MM.1S (cell line): ENCODE measurements around the gene PFKFB4.

Source experiments
- DNase-seq: peaks from one replicate; pipeline ENCODE4 v3.0.0-alpha.2; 2015
- H2AFZ ChIP-seq: fragments of 300-600 bp; sonication (generic); 2 replicates; pipeline ENCODE4 v1.6.0; 2016; ENCODE audit warnings: antibody characterized with exemption, low read length
- H3F3A ChIP-seq: fragments of 300-600 bp; sonication (generic); 2 replicates; pipeline ENCODE4 v1.6.1; 2016; ENCODE audit warnings: mild to moderate bottlenecking, antibody characterized with exemption, low read length, moderate library complexity, mixed read lengths; ENCODE audit not compliant: insufficient read depth
- H3K27ac ChIP-seq: fragments of 300-600 bp; sonication (generic); 2 replicates; pipeline ENCODE4 v1.5.1; 2016; ENCODE audit warnings: mild to moderate bottlenecking, low read length
- H3K27me3 ChIP-seq: fragments of 300-600 bp; sonication (generic); replicated peaks from 2 replicates; pipeline ENCODE4 v1.6.0; 2016; ENCODE audit warnings: low read length; ENCODE audit not compliant: insufficient read depth
- H3K36me3 ChIP-seq: fragments of 300-600 bp; sonication (generic); replicated peaks from 2 replicates; pipeline ENCODE4 v1.6.1; 2016; ENCODE audit warnings: mild to moderate bottlenecking, low read length, mixed read lengths; ENCODE audit not compliant: insufficient read depth
- H3K4me1 ChIP-seq: fragments of 300-600 bp; sonication (generic); 2 replicates; pipeline ENCODE4 v1.6.1; 2016; ENCODE audit warnings: low read length, mixed read lengths
- H3K4me2 ChIP-seq: fragments of 300-600 bp; sonication (generic); 2 replicates; pipeline ENCODE4 v1.6.0; 2016; ENCODE audit warnings: low read depth, low read length
- H3K4me3 ChIP-seq: fragments of 300-600 bp; sonication (generic); 2 replicates; pipeline ENCODE4 v1.5.1; 2016; ENCODE audit warnings: low read length, mixed read lengths
- H3K79me2 ChIP-seq: fragments of 300-600 bp; sonication (generic); 2 replicates; pipeline ENCODE4 v1.6.1; 2016; ENCODE audit warnings: mixed run types, low read length, mixed read lengths
- H3K9ac ChIP-seq: fragments of 300-600 bp; sonication (generic); 2 replicates; pipeline ENCODE4 v1.6.1; 2016; ENCODE audit warnings: low read length, mixed read lengths
- H3K9me2 ChIP-seq: fragments of 300-600 bp; sonication (generic); replicated peaks from 2 replicates; pipeline ENCODE4 v1.6.1; 2016; ENCODE audit warnings: mild to moderate bottlenecking, low read length, mixed read lengths; ENCODE audit not compliant: insufficient read depth
- H3K9me3 ChIP-seq: fragments of 300-600 bp; sonication (generic); replicated peaks from 2 replicates; pipeline ENCODE4 v1.6.1; 2016; ENCODE audit warnings: mild to moderate bottlenecking, low read length, mixed read lengths; ENCODE audit not compliant: insufficient read depth
- H4K20me1 ChIP-seq: fragments of 300-600 bp; sonication (generic); 2 replicates; pipeline ENCODE4 v1.6.1; 2016; ENCODE audit warnings: mild to moderate bottlenecking, low read length, moderate library complexity, mixed read lengths; ENCODE audit not compliant: insufficient read depth
- EZH2 ChIP-seq: fragments of 300-600 bp; sonication (generic); optimal IDR thresholded peaks from 2 replicates; pipeline ENCODE3; 2017; ENCODE audit warnings: low read depth, mild to moderate bottlenecking, antibody characterized with exemption, low read length, mixed read lengths
- EZH2phosphoT487 ChIP-seq: fragments of 300-600 bp; sonication (generic); IDR thresholded peaks from 2 replicates; pipeline ENCODE4 v1.6.1; 2018; ENCODE audit warnings: antibody characterized with exemption, low read length
- TF ChIP-seq, protein P1 (sequence below): fragments of 300-600 bp; sonication (generic); IDR thresholded peaks from 2 replicates; pipeline ENCODE4 v1.5.1; 2016; ENCODE audit warnings: antibody characterized with exemption, low read length, mixed read lengths

Gene PFKFB4

DNA sequence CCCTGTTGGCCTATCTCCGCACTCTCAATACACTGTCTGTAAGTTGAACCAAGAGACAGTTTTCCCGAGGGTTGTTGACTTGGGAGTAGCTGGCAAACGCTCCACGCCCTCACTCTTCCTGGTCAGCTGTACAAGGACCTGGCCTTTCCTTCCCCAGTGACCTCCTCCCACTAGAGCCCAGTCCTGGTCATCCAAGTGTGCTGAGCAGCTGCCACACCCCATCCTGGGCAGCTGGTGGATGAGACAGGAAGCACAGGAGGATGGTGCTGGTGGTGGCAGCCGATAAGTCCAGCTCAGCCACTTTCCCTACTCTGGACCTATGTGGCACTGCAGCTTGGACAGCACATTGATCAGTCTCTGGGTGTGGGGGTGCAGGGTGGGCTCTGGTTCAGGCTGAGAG lies 19.8 kb downstream of the PFKFB4 start:
- Histone ChIP-seq H4K20me1 (no peaks in the 10 kb centered on the region), H3K4me1 (no peaks in the 10 kb centered on the region), H3K27ac (no peak overlapping the region), H3K79me2 (no peaks in the 10 kb centered on the region), H3K9ac (no peak overlapping the region), H3K9me3 (no peaks in the 10 kb centered on the region), H2AFZ (no peak overlapping the region), H3K4me3 (no peak overlapping the region), H3F3A (no peaks in the 10 kb centered on the region), H3K36me3 (no peaks in the 10 kb centered on the region), H3K9me2 (no peaks in the 10 kb centered on the region), H3K4me2 (no peak overlapping the region), H3K27me3 (no peaks in the 10 kb centered on the region)
- DNase-seq = no peak
- TF ChIP-seq EZH2 (no peak), EZH2phosphoT487 (no peak)
- TF ChIP-seq, protein P1, sequence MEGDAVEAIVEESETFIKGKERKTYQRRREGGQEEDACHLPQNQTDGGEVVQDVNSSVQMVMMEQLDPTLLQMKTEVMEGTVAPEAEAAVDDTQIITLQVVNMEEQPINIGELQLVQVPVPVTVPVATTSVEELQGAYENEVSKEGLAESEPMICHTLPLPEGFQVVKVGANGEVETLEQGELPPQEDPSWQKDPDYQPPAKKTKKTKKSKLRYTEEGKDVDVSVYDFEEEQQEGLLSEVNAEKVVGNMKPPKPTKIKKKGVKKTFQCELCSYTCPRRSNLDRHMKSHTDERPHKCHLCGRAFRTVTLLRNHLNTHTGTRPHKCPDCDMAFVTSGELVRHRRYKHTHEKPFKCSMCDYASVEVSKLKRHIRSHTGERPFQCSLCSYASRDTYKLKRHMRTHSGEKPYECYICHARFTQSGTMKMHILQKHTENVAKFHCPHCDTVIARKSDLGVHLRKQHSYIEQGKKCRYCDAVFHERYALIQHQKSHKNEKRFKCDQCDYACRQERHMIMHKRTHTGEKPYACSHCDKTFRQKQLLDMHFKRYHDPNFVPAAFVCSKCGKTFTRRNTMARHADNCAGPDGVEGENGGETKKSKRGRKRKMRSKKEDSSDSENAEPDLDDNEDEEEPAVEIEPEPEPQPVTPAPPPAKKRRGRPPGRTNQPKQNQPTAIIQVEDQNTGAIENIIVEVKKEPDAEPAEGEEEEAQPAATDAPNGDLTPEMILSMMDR = no peak

DNA sequence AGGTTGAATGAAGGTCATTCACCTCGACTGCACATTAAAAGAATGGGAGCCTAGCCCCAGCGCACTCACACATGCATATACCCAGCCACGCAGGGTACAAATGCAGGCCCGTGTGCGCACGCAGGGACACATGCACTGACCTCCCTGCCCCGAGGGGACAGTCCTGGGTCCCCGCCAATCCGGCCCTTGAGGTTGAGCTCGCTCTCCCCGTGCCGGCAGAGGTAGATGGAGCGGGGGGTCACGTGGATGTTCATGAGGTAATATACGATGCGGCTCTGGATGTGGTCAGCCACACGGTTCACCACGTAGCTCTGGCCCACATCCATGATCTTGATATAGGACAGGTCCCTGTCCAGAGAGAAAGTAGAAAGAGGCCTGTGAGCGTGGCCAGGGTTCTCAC lies 20.5 kb downstream of the PFKFB4 start:
- Histone ChIP-seq H3K9me2 (no peaks in the 10 kb centered on the region), H3K4me1 (no peaks in the 10 kb centered on the region), H3K79me2 (no peaks in the 10 kb centered on the region), H4K20me1 (no peaks in the 10 kb centered on the region), H2AFZ (no peak overlapping the region), H3K9ac (no peak overlapping the region), H3K9me3 (no peaks in the 10 kb centered on the region), H3K4me3 (no peak overlapping the region), H3F3A (no peaks in the 10 kb centered on the region), H3K4me2 (no peak overlapping the region), H3K27ac (no peak overlapping the region), H3K27me3 (no peaks in the 10 kb centered on the region), H3K36me3 (no peaks in the 10 kb centered on the region)
- DNase-seq = no peak
- TF ChIP-seq EZH2phosphoT487 (no peak), EZH2 (no peak)
- TF ChIP-seq, protein P1 = no peak

DNA sequence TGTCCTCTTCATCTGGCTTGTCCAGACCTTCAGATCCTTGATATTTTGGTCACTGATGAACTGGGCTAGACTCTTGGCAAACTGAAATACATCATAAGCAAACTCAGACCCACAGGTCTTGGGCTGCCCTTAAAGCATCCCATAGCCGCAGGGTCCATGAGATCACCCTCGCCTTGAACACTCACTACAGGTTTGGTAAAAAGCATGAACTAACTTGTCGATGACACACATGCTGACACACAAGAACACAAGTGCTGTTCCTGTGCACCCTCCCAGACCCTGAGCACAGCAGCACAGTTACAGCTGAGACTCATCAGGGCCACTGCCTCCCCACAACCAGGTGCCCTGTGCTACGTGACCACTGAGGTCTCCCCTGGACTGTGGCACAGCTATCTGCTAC lies 21.0 kb downstream of the PFKFB4 start:
- Histone ChIP-seq H3K9me2 (no peaks in the 10 kb centered on the region), H3K27me3 (no peaks in the 10 kb centered on the region), H2AFZ (no peak overlapping the region), H3K4me1 (no peaks in the 10 kb centered on the region), H3K4me2 (no peak overlapping the region), H3K4me3 (no peak overlapping the region), H3K9me3 (no peaks in the 10 kb centered on the region), H3K79me2 (no peaks in the 10 kb centered on the region), H3F3A (no peaks in the 10 kb centered on the region), H3K36me3 (no peaks in the 10 kb centered on the region), H3K9ac (no peak overlapping the region), H4K20me1 (no peaks in the 10 kb centered on the region), H3K27ac (no peak overlapping the region)
- TF ChIP-seq EZH2 (no peak), EZH2phosphoT487 (no peak)
- TF ChIP-seq, protein P1 = no peak
- no peak for DNase-seq
